Liver (tissue), 9 donors: ENCODE data around the gene HSPBAP1. TPM values are rescaled to one million over a fixed set of nuclear protein-coding genes. Genes with fewer than 3 reads are reported as not detected.

Experiments used
- DNase-seq: peaks from one replicate; pipeline ENCODE4 v3.0.0-alpha.2; 2017; ENCODE audit warnings: low spot score
- H3K27ac ChIP-seq, 2 donors: one replicate each; pipeline ENCODE4 v1.7.0; 2013; ENCODE audit warnings: inconsistent platforms in 2 of 2, low read length in 2 of 2, control low read depth in 1 of 2, low read depth in 1 of 2, mild to moderate bottlenecking in 1 of 2
- H3K27me3 ChIP-seq, 4 donors: one replicate each; pipeline versions ENCODE4 v1.6.1 to v1.7.0; 2013; ENCODE audit warnings: low read length in 3 of 4, inconsistent platforms in 1 of 4, mild to moderate bottlenecking in 1 of 4, moderate library complexity in 1 of 4; ENCODE audit not compliant: control insufficient read depth in 4 of 4, insufficient read depth in 4 of 4
- H3K36me3 ChIP-seq, 4 donors: one replicate each; pipeline versions ENCODE4 v1.6.1 to v1.7.0; 2013; ENCODE audit warnings: low read length in 3 of 4, mild to moderate bottlenecking in 3 of 4, low read depth in 1 of 4, moderate library complexity in 1 of 4; ENCODE audit not compliant: control insufficient read depth in 4 of 4, insufficient read depth in 3 of 4
- H3K4me1 ChIP-seq, 4 donors: one replicate each; pipeline versions ENCODE4 v1.6.1 to v1.7.0; 2013; ENCODE audit warnings: low read length in 3 of 4, mild to moderate bottlenecking in 3 of 4, moderate library complexity in 1 of 4; ENCODE audit not compliant: control insufficient read depth in 4 of 4, insufficient read depth in 4 of 4
- H3K4me3 ChIP-seq, 3 donors: one replicate each; pipeline versions ENCODE4 v1.6.1 to v1.7.0; 2013; ENCODE audit warnings: low read length in 3 of 3, control low read depth in 1 of 3, low read depth in 1 of 3, mild to moderate bottlenecking in 1 of 3
- H3K9ac ChIP-seq, 2 donors: one replicate each; pipeline ENCODE4 v1.7.0; 2013; ENCODE audit warnings: low read length in 2 of 2, mild to moderate bottlenecking in 2 of 2, moderate library complexity in 2 of 2, control low read depth in 1 of 2, low read depth in 1 of 2
- H3K9me3 ChIP-seq, 4 donors: one replicate each; pipeline versions ENCODE4 v1.6.1 to v1.7.0; 2013; ENCODE audit warnings: low read length in 3 of 4; ENCODE audit not compliant: control insufficient read depth in 4 of 4
- EGR1 ChIP-seq, 2 donors: IDR thresholded peaks; 2 replicates each; pipeline ENCODE4 v1.6.1; 2016 to 2018; ENCODE audit warnings: antibody characterized with exemption in 2 of 2, low read depth in 2 of 2
- FOXA1 ChIP-seq: IDR thresholded peaks from 2 replicates; pipeline ENCODE4 v1.6.1; 2016; ENCODE audit warnings: antibody characterized with exemption
- GABPA ChIP-seq, 2 donors: IDR thresholded peaks in 1 of 2; conservative IDR thresholded peaks in 1 of 2; 2 replicates each; pipeline ENCODE4 v1.6.1; 2016; ENCODE audit warnings: antibody characterized with exemption in 2 of 2, mild to moderate bottlenecking in 1 of 2, moderate library complexity in 1 of 2
- HNF4A ChIP-seq, 2 donors: conservative IDR thresholded peaks; 2 replicates each; pipeline ENCODE4 v1.6.1; 2016; ENCODE audit warnings: antibody characterized with exemption in 2 of 2, mild to moderate bottlenecking in 2 of 2
- JUND ChIP-seq, 2 donors: IDR thresholded peaks; 2 replicates each; pipeline ENCODE4 v1.6.1; 2016; ENCODE audit warnings: antibody characterized with exemption in 2 of 2
- NR2F2 ChIP-seq: IDR thresholded peaks from 2 replicates; pipeline ENCODE4 v1.6.1; 2016; ENCODE audit warnings: antibody characterized with exemption
- RAD21 ChIP-seq, 2 donors: IDR thresholded peaks; 2 replicates each; pipeline ENCODE4 v1.6.1; 2016; ENCODE audit warnings: antibody characterized with exemption in 2 of 2, mild to moderate bottlenecking in 2 of 2
- RXRA ChIP-seq, 2 donors: IDR thresholded peaks; 2 replicates each; pipeline ENCODE4 v1.6.1; 2017 to 2018; ENCODE audit warnings: antibody characterized with exemption in 2 of 2, mild to moderate bottlenecking in 1 of 2
- SP1 ChIP-seq: IDR thresholded peaks from 2 replicates; pipeline ENCODE4 v1.6.1; 2018; ENCODE audit warnings: antibody characterized with exemption, mild to moderate bottlenecking
- WGBS: extraction: QIAGEN DNeasy Blood & Tissue Kit; methylation state at CpG from one replicate; pipeline ENCODE4 v1.1.7; 2013; 5-methylcytosine and 5-hydroxymethylcytosine counted together
- polyA plus RNA-seq, 2 donors: library from polyadenylated mRNA; stranded (reverse) in 1 of 2; unstranded in 1 of 2; fragments of 200-250 nt in 1 of 2; fragments of >200 nt in 1 of 2; fragmentation: Nextera tagmentation in 1 of 2; extraction: Ambion mirVana in 1 of 2; gene quantifications; one replicate each; pipeline versions ENCODE4 v1.2.1 to v1.2.3, GENCODE V29; 2013 to 2015
- total RNA-seq, 2 donors: library from RNA; depleted of rRNA; stranded (reverse); fragments of >200 nt; gene quantifications; one replicate each; pipeline ENCODE4 v1.2.3, GENCODE V29; 2014
- TF ChIP-seq, protein P1 (sequence below): IDR thresholded peaks from 2 replicates; pipeline ENCODE4 v1.6.1; 2016; ENCODE audit warnings: antibody characterized with exemption
- TF ChIP-seq, protein P2 (sequence below): IDR thresholded peaks from 2 replicates; pipeline ENCODE4 v1.6.1; 2016; ENCODE audit warnings: antibody characterized with exemption
- TF ChIP-seq, protein P3 (sequence below): IDR thresholded peaks from 2 replicates; pipeline ENCODE4 v1.6.1; 2016; ENCODE audit warnings: antibody characterized with exemption, mild to moderate bottlenecking
- TF ChIP-seq, protein P4 (sequence below): IDR thresholded peaks from 2 replicates; pipeline ENCODE4 v1.6.1; 2016; ENCODE audit warnings: antibody characterized with exemption
- donor health status: healthy.
- donor health status: healthy.
- donor health status: healthy.
- donor health status: healthy.
- donor health status: healthy.

Gene HSPBAP1
- total and polyA plus RNA-seq, 4 donors = 2.2 to 5.3 (median 3.9) TPM

DNA sequence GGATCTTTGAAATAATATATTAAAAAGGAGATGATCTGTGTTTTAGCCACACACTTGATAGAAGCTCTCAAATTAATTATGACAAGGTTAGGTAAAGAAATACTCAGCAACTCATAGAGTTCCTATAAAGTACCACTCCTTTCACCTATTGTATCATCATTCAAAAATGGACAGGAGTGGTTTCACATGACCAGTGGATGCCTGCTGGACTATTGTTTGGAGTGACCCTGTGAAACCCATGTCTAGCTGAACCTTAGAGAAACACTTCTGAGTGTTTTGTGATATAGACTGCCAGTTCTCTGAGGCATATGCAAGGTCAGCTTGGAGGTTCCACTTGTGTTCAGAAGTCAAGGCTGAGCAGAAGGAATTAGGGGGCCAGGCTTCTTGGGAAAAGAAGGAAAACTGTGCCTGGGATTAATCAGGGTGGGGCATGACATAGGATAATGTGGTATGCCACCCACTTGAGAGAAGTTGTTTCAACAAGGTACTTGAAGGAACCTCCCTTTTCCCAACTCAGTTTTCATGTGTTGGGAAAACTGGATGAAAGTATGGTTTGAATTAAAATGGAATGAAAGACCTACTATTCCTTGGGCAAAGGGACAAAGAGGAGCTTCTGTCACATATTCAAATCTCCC, 97.6 kb downstream of the HSPBAP1 start:
- no peak for DNase-seq
- peaks cover 13 to 80% (median 65%) of the 10 kb centered on the region in 4 donors for H3K36me3 ChIP-seq
- H3K4me1 ChIP-seq = peaks cover 0 to 10% (median 6%) of the 10 kb centered on the region in 4 donors
- H3K27ac ChIP-seq = no peak overlapping the region
- no peaks in the 10 kb centered on the region for H3K9me3 ChIP-seq
- H3K4me3 ChIP-seq = no peak overlapping the region
- no peak for TF ChIP-seq JUND (IDR thresholded peaks at IDR 0.05)
- no peak for TF ChIP-seq EGR1 (IDR thresholded peaks at IDR 0.05; ENCODE audit: low read depth in 2 of 2)
- no peak for TF ChIP-seq NR2F2
- TF ChIP-seq, protein P1, sequence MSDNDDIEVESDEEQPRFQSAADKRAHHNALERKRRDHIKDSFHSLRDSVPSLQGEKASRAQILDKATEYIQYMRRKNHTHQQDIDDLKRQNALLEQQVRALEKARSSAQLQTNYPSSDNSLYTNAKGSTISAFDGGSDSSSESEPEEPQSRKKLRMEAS = no peak
- no peak for TF ChIP-seq GABPA (IDR thresholded peaks at IDR 0.05 in 1 of 2, conservative IDR thresholded peaks at IDR 0.05 in 1 of 2)
- TF ChIP-seq, protein P2, sequence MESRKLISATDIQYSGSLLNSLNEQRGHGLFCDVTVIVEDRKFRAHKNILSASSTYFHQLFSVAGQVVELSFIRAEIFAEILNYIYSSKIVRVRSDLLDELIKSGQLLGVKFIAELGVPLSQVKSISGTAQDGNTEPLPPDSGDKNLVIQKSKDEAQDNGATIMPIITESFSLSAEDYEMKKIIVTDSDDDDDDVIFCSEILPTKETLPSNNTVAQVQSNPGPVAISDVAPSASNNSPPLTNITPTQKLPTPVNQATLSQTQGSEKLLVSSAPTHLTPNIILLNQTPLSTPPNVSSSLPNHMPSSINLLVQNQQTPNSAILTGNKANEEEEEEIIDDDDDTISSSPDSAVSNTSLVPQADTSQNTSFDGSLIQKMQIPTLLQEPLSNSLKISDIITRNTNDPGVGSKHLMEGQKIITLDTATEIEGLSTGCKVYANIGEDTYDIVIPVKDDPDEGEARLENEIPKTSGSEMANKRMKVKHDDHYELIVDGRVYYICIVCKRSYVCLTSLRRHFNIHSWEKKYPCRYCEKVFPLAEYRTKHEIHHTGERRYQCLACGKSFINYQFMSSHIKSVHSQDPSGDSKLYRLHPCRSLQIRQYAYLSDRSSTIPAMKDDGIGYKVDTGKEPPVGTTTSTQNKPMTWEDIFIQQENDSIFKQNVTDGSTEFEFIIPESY = no peak
- no peak for TF ChIP-seq RAD21 (IDR thresholded peaks at IDR 0.05)
- no peak overlapping the region for H3K9ac ChIP-seq
- no peaks in the 10 kb centered on the region for H3K27me3 ChIP-seq

DNA sequence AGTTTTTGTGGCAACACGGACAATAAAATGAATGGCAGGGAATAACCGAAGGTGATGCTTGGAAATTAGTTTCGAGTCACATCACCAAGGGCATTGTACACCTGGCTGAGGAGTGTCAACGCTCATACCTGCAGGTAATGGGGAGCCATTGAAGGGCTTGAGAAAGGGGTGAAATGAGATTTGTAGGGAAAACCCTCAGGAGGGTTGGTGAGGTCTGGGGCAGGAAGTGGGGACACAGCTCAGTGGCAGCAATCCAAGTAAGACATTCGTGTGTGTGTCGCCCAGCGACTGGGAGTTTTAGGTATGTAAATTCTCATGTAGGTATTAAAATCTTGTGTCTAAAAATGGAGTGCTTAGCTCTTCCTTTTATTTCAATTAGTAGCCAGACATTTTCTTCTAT, 98.7 kb downstream of the HSPBAP1 start:
- H3K4me1 ChIP-seq = peaks cover 0 to 10% (median 6%) of the 10 kb centered on the region in 4 donors
- DNase-seq = no peak
- no peaks in the 10 kb centered on the region for H3K9me3 ChIP-seq
- H3K36me3 ChIP-seq = peaks cover 8 to 79% (median 60%) of the 10 kb centered on the region in 4 donors
- TF ChIP-seq, protein P3, sequence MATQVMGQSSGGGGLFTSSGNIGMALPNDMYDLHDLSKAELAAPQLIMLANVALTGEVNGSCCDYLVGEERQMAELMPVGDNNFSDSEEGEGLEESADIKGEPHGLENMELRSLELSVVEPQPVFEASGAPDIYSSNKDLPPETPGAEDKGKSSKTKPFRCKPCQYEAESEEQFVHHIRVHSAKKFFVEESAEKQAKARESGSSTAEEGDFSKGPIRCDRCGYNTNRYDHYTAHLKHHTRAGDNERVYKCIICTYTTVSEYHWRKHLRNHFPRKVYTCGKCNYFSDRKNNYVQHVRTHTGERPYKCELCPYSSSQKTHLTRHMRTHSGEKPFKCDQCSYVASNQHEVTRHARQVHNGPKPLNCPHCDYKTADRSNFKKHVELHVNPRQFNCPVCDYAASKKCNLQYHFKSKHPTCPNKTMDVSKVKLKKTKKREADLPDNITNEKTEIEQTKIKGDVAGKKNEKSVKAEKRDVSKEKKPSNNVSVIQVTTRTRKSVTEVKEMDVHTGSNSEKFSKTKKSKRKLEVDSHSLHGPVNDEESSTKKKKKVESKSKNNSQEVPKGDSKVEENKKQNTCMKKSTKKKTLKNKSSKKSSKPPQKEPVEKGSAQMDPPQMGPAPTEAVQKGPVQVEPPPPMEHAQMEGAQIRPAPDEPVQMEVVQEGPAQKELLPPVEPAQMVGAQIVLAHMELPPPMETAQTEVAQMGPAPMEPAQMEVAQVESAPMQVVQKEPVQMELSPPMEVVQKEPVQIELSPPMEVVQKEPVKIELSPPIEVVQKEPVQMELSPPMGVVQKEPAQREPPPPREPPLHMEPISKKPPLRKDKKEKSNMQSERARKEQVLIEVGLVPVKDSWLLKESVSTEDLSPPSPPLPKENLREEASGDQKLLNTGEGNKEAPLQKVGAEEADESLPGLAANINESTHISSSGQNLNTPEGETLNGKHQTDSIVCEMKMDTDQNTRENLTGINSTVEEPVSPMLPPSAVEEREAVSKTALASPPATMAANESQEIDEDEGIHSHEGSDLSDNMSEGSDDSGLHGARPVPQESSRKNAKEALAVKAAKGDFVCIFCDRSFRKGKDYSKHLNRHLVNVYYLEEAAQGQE = no peak
- no peak for TF ChIP-seq HNF4A (conservative IDR thresholded peaks at IDR 0.05)
- TF ChIP-seq, protein P4, sequence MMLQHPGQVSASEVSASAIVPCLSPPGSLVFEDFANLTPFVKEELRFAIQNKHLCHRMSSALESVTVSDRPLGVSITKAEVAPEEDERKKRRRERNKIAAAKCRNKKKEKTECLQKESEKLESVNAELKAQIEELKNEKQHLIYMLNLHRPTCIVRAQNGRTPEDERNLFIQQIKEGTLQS = no peak
- TF ChIP-seq FOXA1 = no peak
- TF ChIP-seq GABPA (IDR thresholded peaks at IDR 0.05 in 1 of 2, conservative IDR thresholded peaks at IDR 0.05 in 1 of 2) = no peak
- no peak for TF ChIP-seq SP1
- no peak for TF ChIP-seq RXRA (IDR thresholded peaks at IDR 0.05)
- H3K4me3 ChIP-seq = no peak overlapping the region
- no peaks in the 10 kb centered on the region for H3K27me3 ChIP-seq
- 84% methylated on average over 7 of the region's 7 CpGs for WGBS
- no peak overlapping the region for H3K9ac ChIP-seq
- no peak overlapping the region for H3K27ac ChIP-seq
